Measurements from ENCODE around the gene SCLY. TPM values are rescaled to one million over a fixed set of nuclear protein-coding genes. Genes with fewer than 3 reads are reported as not detected.

Gene SCLY
- total and polyA plus RNA-seq, 9 donors: 7.3 to 18.0 (median 12.5) TPM

DNA sequence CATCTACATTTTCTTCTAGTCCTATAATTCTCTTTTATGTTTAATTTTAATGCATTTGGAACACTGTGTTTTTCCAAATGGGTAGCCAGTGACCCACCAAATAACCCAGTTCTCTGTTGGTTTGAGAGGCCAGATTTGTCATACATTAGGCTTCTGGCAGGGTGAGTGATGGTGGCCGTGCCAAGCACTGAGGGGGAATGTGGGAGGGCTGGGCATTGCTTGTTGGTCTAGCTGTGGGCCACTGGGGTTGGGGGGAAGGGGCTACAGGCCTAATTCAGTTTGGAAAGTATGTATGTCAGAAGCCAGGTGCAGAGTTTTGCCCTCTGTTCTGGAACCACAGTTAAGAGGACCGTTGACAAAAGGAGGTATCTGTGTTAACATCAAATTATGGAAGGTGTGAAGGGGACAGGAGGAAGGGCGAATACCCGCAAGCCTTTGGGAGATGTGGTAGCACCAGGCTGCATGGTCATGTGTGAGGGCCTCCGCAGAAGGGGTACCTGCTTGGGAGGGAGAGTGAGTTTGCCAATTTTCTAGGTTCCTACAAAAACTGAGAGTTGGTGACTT, 38.1 kb upstream of the SCLY start:
- no peak overlapping the region for H3K27ac ChIP-seq
- H3K27me3 ChIP-seq: no peaks in the 10 kb centered on the region
- H3K4me3 ChIP-seq: no peak overlapping the region
- no peaks in the 10 kb centered on the region for H3K4me1 ChIP-seq (ENCODE audit: insufficient read depth)
- DNase-seq: no peak
- intact Hi-C loops (cut with DNase I): no loop called here
- WGBS, 3 donors: 84 to 90% (median 89%) methylated on average over 5 of the region's 5 CpGs
- H3K9me3 ChIP-seq: no peaks in the 10 kb centered on the region
- no peak for TF ChIP-seq POLR2A (IDR thresholded peaks at IDR 0.05)
- TF ChIP-seq, protein P1, sequence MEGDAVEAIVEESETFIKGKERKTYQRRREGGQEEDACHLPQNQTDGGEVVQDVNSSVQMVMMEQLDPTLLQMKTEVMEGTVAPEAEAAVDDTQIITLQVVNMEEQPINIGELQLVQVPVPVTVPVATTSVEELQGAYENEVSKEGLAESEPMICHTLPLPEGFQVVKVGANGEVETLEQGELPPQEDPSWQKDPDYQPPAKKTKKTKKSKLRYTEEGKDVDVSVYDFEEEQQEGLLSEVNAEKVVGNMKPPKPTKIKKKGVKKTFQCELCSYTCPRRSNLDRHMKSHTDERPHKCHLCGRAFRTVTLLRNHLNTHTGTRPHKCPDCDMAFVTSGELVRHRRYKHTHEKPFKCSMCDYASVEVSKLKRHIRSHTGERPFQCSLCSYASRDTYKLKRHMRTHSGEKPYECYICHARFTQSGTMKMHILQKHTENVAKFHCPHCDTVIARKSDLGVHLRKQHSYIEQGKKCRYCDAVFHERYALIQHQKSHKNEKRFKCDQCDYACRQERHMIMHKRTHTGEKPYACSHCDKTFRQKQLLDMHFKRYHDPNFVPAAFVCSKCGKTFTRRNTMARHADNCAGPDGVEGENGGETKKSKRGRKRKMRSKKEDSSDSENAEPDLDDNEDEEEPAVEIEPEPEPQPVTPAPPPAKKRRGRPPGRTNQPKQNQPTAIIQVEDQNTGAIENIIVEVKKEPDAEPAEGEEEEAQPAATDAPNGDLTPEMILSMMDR (IDR thresholded peaks at IDR 0.05): no peak
- no peak for TF ChIP-seq EP300 (IDR thresholded peaks at IDR 0.05)
- no peaks in the 10 kb centered on the region for H3K36me3 ChIP-seq

DNA sequence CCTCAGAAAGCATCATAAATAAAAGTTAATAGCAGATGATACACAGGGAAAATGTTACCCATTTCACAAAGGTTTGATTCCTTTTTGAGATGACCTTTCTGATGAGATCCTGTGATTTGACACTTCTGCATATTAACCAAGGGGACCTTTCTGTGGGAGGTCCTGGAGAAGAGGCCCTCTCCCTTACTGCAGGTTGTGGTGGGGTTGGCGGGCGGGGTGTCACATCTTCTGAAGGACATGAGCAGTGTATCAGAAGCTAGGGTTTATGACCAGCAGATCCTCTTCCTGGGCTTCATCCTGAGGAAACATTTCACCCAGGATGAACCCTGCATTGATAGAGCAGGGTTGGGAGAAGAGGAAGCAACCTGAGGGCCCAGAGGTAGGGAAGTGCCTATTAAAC, 37.2 kb upstream of the SCLY start:
- Histone ChIP-seq H3K36me3 (no peaks in the 10 kb centered on the region), H3K27me3 (no peaks in the 10 kb centered on the region), H3K27ac (no peak overlapping the region), H3K4me1 (ENCODE audit: insufficient read depth) (no peaks in the 10 kb centered on the region), H3K4me3 (no peak overlapping the region), H3K9me3 (no peaks in the 10 kb centered on the region)
- intact Hi-C loops (cut with DNase I): no loop called here
- WGBS, 3 donors: 94 to 99% (median 98%) methylated on average over 2 of the region's 2 CpGs
- no peak for TF ChIP-seq POLR2A (IDR thresholded peaks at IDR 0.05)
- TF ChIP-seq EP300 (IDR thresholded peaks at IDR 0.05): no peak
- TF ChIP-seq, protein P1 (IDR thresholded peaks at IDR 0.05): no peak
- DNase-seq: no peak

DNA sequence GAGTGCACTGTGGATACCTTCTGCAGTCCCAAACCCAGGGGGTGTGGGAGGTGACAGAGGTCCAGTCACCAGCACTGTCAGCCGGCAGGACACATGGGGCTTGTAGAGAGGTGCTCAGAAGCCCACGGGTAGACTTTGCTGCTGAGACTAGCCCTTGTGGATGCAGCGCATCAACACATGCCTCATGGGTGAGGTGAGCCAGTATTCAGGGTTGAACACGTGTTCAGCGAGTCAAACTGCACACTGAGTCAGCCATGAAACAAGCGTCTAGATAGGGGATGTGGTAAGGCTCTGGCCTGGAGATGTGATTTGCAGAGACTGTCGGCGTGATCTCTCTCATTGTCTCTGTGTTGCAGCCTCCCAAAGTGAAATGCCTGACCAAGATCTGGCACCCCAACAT, 35.8 kb upstream of the SCLY start:
- H3K4me1 ChIP-seq (ENCODE audit: insufficient read depth): no peaks in the 10 kb centered on the region
- H3K4me3 ChIP-seq: no peak overlapping the region
- 90 to 93% (median 91%) methylated on average over 8 of the region's 8 CpGs for WGBS, 3 donors
- no peak overlapping the region for H3K27ac ChIP-seq
- intact Hi-C loops (cut with DNase I): no loop called here
- TF ChIP-seq POLR2A (IDR thresholded peaks at IDR 0.05): no peak
- TF ChIP-seq, protein P1 (IDR thresholded peaks at IDR 0.05): no peak
- no peak for TF ChIP-seq EP300 (IDR thresholded peaks at IDR 0.05)
- H3K9me3 ChIP-seq: no peaks in the 10 kb centered on the region
- H3K27me3 ChIP-seq: no peaks in the 10 kb centered on the region
- no peaks in the 10 kb centered on the region for H3K36me3 ChIP-seq
- DNase-seq: no peak

DNA sequence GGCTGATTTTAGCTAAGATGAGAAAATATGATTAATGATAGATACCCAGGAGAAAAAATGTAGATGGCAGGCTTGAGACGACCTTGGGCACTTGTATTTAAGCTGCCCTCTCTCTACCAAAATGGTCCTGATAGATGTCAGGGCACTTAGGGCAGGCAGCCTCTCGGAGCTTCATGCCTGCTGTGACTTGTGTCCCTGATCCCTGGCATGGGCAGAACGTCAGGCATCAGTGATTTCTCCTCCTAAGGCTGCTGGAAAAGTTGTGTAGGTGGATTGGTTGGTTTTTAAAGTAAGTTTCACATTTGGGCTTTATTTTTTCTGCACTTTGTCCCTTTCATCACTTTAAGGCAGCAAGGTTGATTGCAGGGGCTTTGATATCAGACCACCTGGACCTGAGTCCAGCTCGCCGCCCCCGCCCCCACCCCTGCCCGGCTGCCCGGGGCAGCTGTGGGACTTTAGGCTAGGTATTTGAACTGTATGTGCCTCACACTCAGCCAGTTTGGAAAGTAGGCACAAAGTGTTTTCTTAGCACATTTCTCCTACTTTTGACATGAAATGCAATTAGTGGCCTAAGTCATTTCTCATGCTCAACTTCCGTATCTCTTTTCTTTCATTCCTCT, 35.0 kb upstream of the SCLY start:
- no peaks in the 10 kb centered on the region for H3K27me3 ChIP-seq
- intact Hi-C loops (cut with DNase I): no loop called here
- no peak for DNase-seq
- WGBS, 3 donors: 87 to 93% (median 88%) methylated on average over 9 of the region's 9 CpGs
- no peak for TF ChIP-seq EP300 (IDR thresholded peaks at IDR 0.05)
- TF ChIP-seq, protein P1 (IDR thresholded peaks at IDR 0.05): no peak
- TF ChIP-seq POLR2A (IDR thresholded peaks at IDR 0.05): no peak
- no peaks in the 10 kb centered on the region for H3K9me3 ChIP-seq
- no peak overlapping the region for H3K4me3 ChIP-seq
- no peak overlapping the region for H3K27ac ChIP-seq
- no peaks in the 10 kb centered on the region for H3K36me3 ChIP-seq
- H3K4me1 ChIP-seq (ENCODE audit: insufficient read depth): no peaks in the 10 kb centered on the region
